ENCODE measurements around the gene TLE3.
"Not testable (repeated sequence)": the region's sequence is repeated elsewhere in the genome, so short reads cannot be mapped to it uniquely, and the experiment has no call there.

TLE3 gene

GRCh38 chr15:70097321-70098152 lies at the start of gene TLE3:
Gene TLE3 (minus strand): TSS chr15:70097917. CDS start chr15:70096798, 1,119 bp downstream.
- DNase-seq (ENCODE audit: low spot score): peak; percentile 94

- no peak for DNase-seq (ENCODE audit: low spot score)
These were observed 49.6 kb upstream of the TLE3 start for GRCh38 chr15:70147178-70147760.

- DNase-seq (ENCODE audit: low spot score): no peak
These were observed 49.1 kb upstream of the TLE3 start for GRCh38 chr15:70146771-70147170.

- no peak for DNase-seq (ENCODE audit: low spot score)
These were observed 48.4 kb upstream of the TLE3 start for GRCh38 chr15:70146162-70146561.

GRCh38 chr15:70145261-70145660 lies 47.5 kb upstream of the TLE3 start:
- DNase-seq (ENCODE audit: low spot score): no peak

- no peak for DNase-seq (ENCODE audit: low spot score)
These were observed 44.8 kb upstream of the TLE3 start for GRCh38 chr15:70142322-70143191.

GRCh38 chr15:70142072-70142321 lies 44.3 kb upstream of the TLE3 start:
- no peak for DNase-seq (ENCODE audit: low spot score)

- no peak for DNase-seq (ENCODE audit: low spot score)
These were observed 43.8 kb upstream of the TLE3 start for GRCh38 chr15:70141376-70142071.

GRCh38 chr15:70140543-70141375 lies 43.0 kb upstream of the TLE3 start:
- DNase-seq (ENCODE audit: low spot score): peak; percentile 18

GRCh38 chr15:70140025-70140542 lies 42.4 kb upstream of the TLE3 start:
- DNase-seq (ENCODE audit: low spot score): no peak

- no peak for DNase-seq (ENCODE audit: low spot score)
These were observed 40.2 kb upstream of the TLE3 start for GRCh38 chr15:70137967-70138366.

- DNase-seq (ENCODE audit: low spot score): not testable (repeated sequence)
These were observed 39.3 kb upstream of the TLE3 start for GRCh38 chr15:70137021-70137420.

- DNase-seq (ENCODE audit: low spot score): no peak
These were observed 36.2 kb upstream of the TLE3 start for GRCh38 chr15:70133781-70134421.

GRCh38 chr15:70133296-70133695 lies 35.6 kb upstream of the TLE3 start:
- DNase-seq (ENCODE audit: low spot score): no peak

- DNase-seq (ENCODE audit: low spot score): no peak
These were observed 34.9 kb upstream of the TLE3 start for GRCh38 chr15:70132571-70132970.

GRCh38 chr15:70132139-70132538 lies 34.4 kb upstream of the TLE3 start:
- no peak for DNase-seq (ENCODE audit: low spot score)

- no peak for DNase-seq (ENCODE audit: low spot score)
These were observed 30.9 kb upstream of the TLE3 start for GRCh38 chr15:70128414-70129140.

- DNase-seq (ENCODE audit: low spot score): no peak
These were observed 30.2 kb upstream of the TLE3 start for GRCh38 chr15:70127770-70128413.

- no peak for DNase-seq (ENCODE audit: low spot score)
These were observed 29.6 kb upstream of the TLE3 start for GRCh38 chr15:70127288-70127746.
